WTC11 (cell line): ENCODE results near the gene SCYGR3. TPM values are rescaled to one million over a fixed set of nuclear protein-coding genes. Genes with fewer than 3 reads are reported as not detected.

ENCODE experiments used
- ATAC-seq: fragments of 200-7000 bp; cut with Tn5 transposase; 2 replicates; pipeline ENCODE4 v1.10.0; 2021; ENCODE audit warnings: mild to moderate bottlenecking, moderate library complexity
- CTCF ChIA-PET: fragments of 300-600 bp; sonication (Branson Sonifier 250); formaldehyde crosslinking; loops from one replicate; lab custom pipeline; 2021; ENCODE audit warnings: antibody characterized with exemption; lab: Charles Lee
- POLR2A ChIA-PET: fragments of 350-600 bp; sonication (Branson Sonifier 250); formaldehyde crosslinking; loops from one replicate; lab custom pipeline; 2021; ENCODE audit warnings: antibody characterized with exemption; lab: Charles Lee
- DNase-seq: peaks from one replicate; pipeline ENCODE4 v3.0.0; 2021; ENCODE audit warnings: low spot score
- H3K27ac Mint-ChIP-seq: 2 replicates; pipeline ENCODE4 v1.8.0; 2021; ENCODE audit warnings: mixed read lengths
- H3K27me3 Mint-ChIP-seq: 2 replicates; pipeline ENCODE4 v1.8.0; 2021; ENCODE audit warnings: low read depth, mild to moderate bottlenecking, moderate library complexity, mixed read lengths
- H3K36me3 Mint-ChIP-seq: 2 replicates; pipeline ENCODE4 v1.8.0; 2021; ENCODE audit warnings: mixed read lengths
- H3K4me1 Mint-ChIP-seq: 2 replicates; pipeline ENCODE4 v1.8.0; 2022; ENCODE audit warnings: mixed read lengths
- H3K4me3 Mint-ChIP-seq: 2 replicates; pipeline ENCODE4 v1.8.0; 2021; ENCODE audit warnings: mild to moderate bottlenecking, moderate library complexity, mixed read lengths
- H3K9me3 Mint-ChIP-seq: 2 replicates; pipeline ENCODE4 v1.8.0; 2021; ENCODE audit warnings: mixed read lengths
- ATF1 ChIP-seq: sonication (generic); formaldehyde crosslinking; IDR thresholded peaks from 2 replicates; pipeline ENCODE4 v1.8.1; 2023; ENCODE audit warnings: mild to moderate bottlenecking, moderate library complexity, missing genetic modification reagents
- CBFB ChIP-seq: sonication (generic); formaldehyde crosslinking; IDR thresholded peaks from 2 replicates; pipeline ENCODE4 v1.8.1; 2022; ENCODE audit warnings: mild to moderate bottlenecking, low read depth, missing genetic modification reagents
- CDX4 ChIP-seq: fragments of 250-450 bp; sonication (Bioruptor Pico); IDR thresholded peaks from 2 replicates; pipeline ENCODE4 v1.9.0; 2021; ENCODE audit warnings: moderate library complexity, mild to moderate bottlenecking, inconsistent platforms, borderline replicate concordance
- CREM ChIP-seq: sonication (generic); formaldehyde crosslinking; IDR thresholded peaks from 2 replicates; pipeline ENCODE4 v1.8.1; 2022; ENCODE audit warnings: mild to moderate bottlenecking, missing genetic modification reagents, moderate library complexity
- FOXP4 ChIP-seq: sonication (generic); formaldehyde crosslinking; IDR thresholded peaks from 2 replicates; pipeline ENCODE4 v1.8.0; 2022; ENCODE audit warnings: mild to moderate bottlenecking, missing genetic modification reagents
- GTF2I ChIP-seq: fragments of 250-450 bp; sonication (Bioruptor Pico); conservative IDR thresholded peaks from 2 replicates; pipeline ENCODE4 v1.4.0; 2021; ENCODE audit warnings: mild to moderate bottlenecking
- IRF1 ChIP-seq: sonication (generic); formaldehyde crosslinking; IDR thresholded peaks from 2 replicates; pipeline ENCODE4 v1.8.0; 2023; ENCODE audit warnings: missing genetic modification reagents
- NFATC4 ChIP-seq: fragments of 250-450 bp; sonication (Bioruptor Pico); IDR thresholded peaks from 2 replicates; pipeline ENCODE4 v1.9.0; 2021; ENCODE audit warnings: mild to moderate bottlenecking
- NFE2L1 ChIP-seq: sonication (generic); formaldehyde crosslinking; IDR thresholded peaks from 2 replicates; pipeline ENCODE4 v1.8.1; 2023; ENCODE audit warnings: missing genetic modification reagents
- NR3C1 ChIP-seq: sonication (generic); formaldehyde crosslinking; conservative IDR thresholded peaks from 2 replicates; pipeline ENCODE4 v1.8.1; 2023; ENCODE audit warnings: low read depth, mild to moderate bottlenecking, missing genetic modification reagents
- OVOL2 ChIP-seq: fragments of 250-450 bp; sonication (Bioruptor Pico); IDR thresholded peaks from 2 replicates; pipeline ENCODE4 v1.9.0; 2021; ENCODE audit warnings: mild to moderate bottlenecking, borderline replicate concordance
- PRDM15 ChIP-seq: sonication (generic); formaldehyde crosslinking; IDR thresholded peaks from 2 replicates; pipeline ENCODE4 v1.8.0; 2022; ENCODE audit warnings: missing genetic modification reagents
- RORB ChIP-seq: fragments of 250-450 bp; sonication (Bioruptor Pico); IDR thresholded peaks from 2 replicates; pipeline ENCODE4 v1.9.0; 2021; ENCODE audit warnings: mild to moderate bottlenecking
- TEAD4 ChIP-seq: sonication (generic); formaldehyde crosslinking; IDR thresholded peaks from 2 replicates; pipeline ENCODE4 v1.8.0; 2022; ENCODE audit warnings: mild to moderate bottlenecking, missing genetic modification reagents
- ZNF121 ChIP-seq: sonication (generic); formaldehyde crosslinking; IDR thresholded peaks from 2 replicates; pipeline ENCODE4 v1.8.0; 2023; ENCODE audit warnings: missing genetic modification reagents
- ZNF219 ChIP-seq: sonication (generic); formaldehyde crosslinking; IDR thresholded peaks from 2 replicates; pipeline ENCODE4 v1.8.0; 2023; ENCODE audit warnings: missing genetic modification reagents, mild to moderate bottlenecking, borderline replicate concordance
- ZNF512 ChIP-seq: sonication (generic); formaldehyde crosslinking; IDR thresholded peaks from 2 replicates; pipeline ENCODE4 v1.8.1; 2022; ENCODE audit warnings: missing genetic modification reagents, borderline replicate concordance
- ZNF532 ChIP-seq: fragments of 250-450 bp; sonication (Bioruptor Pico); IDR thresholded peaks from 2 replicates; pipeline ENCODE4 v1.9.0; 2021; ENCODE audit warnings: mild to moderate bottlenecking, borderline replicate concordance
- total RNA-seq: library from RNA; stranded (reverse); gene quantifications from 3 replicates; pipeline ENCODE4 v1.2.3, GENCODE V29; 2021

SCYGR3 gene
- total RNA-seq, 1 experiment from 2014 or later, result not detected

- TF ChIP-seq ZNF512 (CRISPR knock-in tag) (no peak), CBFB (no peak), ZNF532 (CRISPR knock-in tag) (no peak), CDX4 (CRISPR knock-in tag) (no peak), ATF1 (CRISPR knock-in tag) (no peak), PRDM15 (CRISPR knock-in tag) (no peak), CREM (no peak), IRF1 (CRISPR knock-in tag) (no peak), OVOL2 (CRISPR knock-in tag) (no peak), ZNF219 (CRISPR knock-in tag) (no peak), NR3C1 (CRISPR knock-in tag) (no peak), ZNF121 (CRISPR knock-in tag) (no peak), NFATC4 (CRISPR knock-in tag) (no peak), RORB (CRISPR knock-in tag) (no peak), GTF2I (CRISPR knock-in tag) (no peak), FOXP4 (no peak), TEAD4 (CRISPR knock-in tag) (no peak), NFE2L1 (CRISPR knock-in tag) (no peak)
- no peaks in the 10 kb centered on the region for H3K4me1 Mint-ChIP-seq
- ATAC-seq, result no peak
- H3K27ac Mint-ChIP-seq, result no peak overlapping the region
- H3K4me3 Mint-ChIP-seq, result no peak overlapping the region
- ChIA-PET POLR2A (no interaction called here), CTCF (no interaction called here)
- no peak for DNase-seq
- no peaks in the 10 kb centered on the region for H3K9me3 Mint-ChIP-seq
- H3K27me3 Mint-ChIP-seq, result no peaks in the 10 kb centered on the region
- no peaks in the 10 kb centered on the region for H3K36me3 Mint-ChIP-seq
Observed at GRCh38 chr2:227632827-227633226, 18.2 kb upstream of the SCYGR3 start.
